ENCODE measurements around the gene MMP17.

GRCh38 chr12:131871677-131872076 lies 43.5 kb downstream of the MMP17 start:
- TF ChIP-seq CTCF (IDR thresholded peaks at IDR 0.05) (no peak), POLR2AphosphoS5 (IDR thresholded peaks at IDR 0.05; ENCODE audit: insufficient read depth in 1 of 2, low read depth in 1 of 2) (no peak)

Measured in vagina (tissue), 2 donors.